Articular chondrocyte of knee joint (primary cell): ENCODE measurements around the gene CACNA1A. TPM values are rescaled to one million over a fixed set of nuclear protein-coding genes. Genes with fewer than 3 reads are reported as not detected.

Experiments used
- total RNA-seq: library from RNA; depleted of rRNA; stranded (reverse); fragments of >200 nt; gene quantifications from 2 replicates; pipeline ENCODE4 v1.2.3, GENCODE V29; 2012

CACNA1A gene
- total RNA-seq, result 9.1 and 29.4 TPM in 2 replicates

GRCh38 chr19:13506471-13506820, at the start of gene CACNA1A:
Gene CACNA1A (minus strand): TSS chr19:13506479. CDS start chr19:13506224, 255 bp downstream.

